ENCODE results near the gene EEFSEC.

DNA sequence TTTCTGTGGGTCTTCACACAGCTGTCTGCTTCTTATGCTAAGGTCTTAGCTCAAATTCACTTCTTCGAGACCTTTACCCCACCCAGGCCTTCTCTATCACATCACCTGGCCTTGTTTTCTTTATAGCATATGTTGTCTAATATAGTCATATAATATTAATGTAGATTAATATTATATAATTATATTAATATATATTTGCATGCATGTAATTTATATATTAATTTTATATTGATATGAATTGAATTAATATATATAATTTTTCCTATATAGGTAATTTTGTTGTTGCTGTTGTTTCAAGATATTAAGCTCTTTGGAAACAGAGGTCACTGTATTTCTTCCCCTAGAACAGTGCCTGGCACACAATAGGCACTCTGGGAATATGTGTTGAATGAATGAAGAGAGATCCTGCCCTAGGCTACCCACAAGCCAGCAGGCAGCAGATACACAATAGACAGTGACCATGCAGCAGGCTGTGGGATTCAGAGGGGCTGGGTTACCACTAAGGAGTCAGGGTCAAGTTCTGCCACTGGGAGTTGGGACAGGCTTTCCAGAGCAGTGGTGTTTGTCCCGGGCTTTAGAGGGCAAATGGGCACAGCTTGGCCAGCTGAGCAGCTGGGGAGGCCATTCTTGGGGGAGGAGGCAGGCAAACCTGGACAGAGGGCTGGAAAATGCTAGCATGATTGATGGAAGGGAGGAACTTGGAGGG lies 187.1 kb downstream of the EEFSEC start:
- TF ChIP-seq ARNT (IDR thresholded peaks at IDR 0.05) (no peak), BHLHE40 (IDR thresholded peaks at IDR 0.05; ENCODE audit: borderline replicate concordance) (no peak), FOXM1 (IDR thresholded peaks at IDR 0.05; ENCODE audit: borderline replicate concordance) (no peak), NFRKB (IDR thresholded peaks at IDR 0.05) (no peak)

Measured in HEK293T (cell line).